Skeletal muscle tissue (tissue), 4 donors: Measurements from ENCODE around the gene SORL1. TPM values are rescaled to one million over a fixed set of nuclear protein-coding genes. Genes with fewer than 3 reads are reported as not detected.

Experiments
- H3K27ac ChIP-seq: one replicate; pipeline ENCODE4 v1.7.0; 2013; ENCODE audit warnings: mild to moderate bottlenecking, low read depth, low read length, inconsistent platforms
- H3K27me3 ChIP-seq, 3 donors: one replicate each; pipeline ENCODE4 v1.7.0; 2013; ENCODE audit warnings: low read length in 3 of 3; ENCODE audit not compliant: control insufficient read depth in 3 of 3, insufficient read depth in 3 of 3
- H3K36me3 ChIP-seq, 3 donors: one replicate each; pipeline ENCODE4 v1.7.0; 2013; ENCODE audit warnings: low read length in 3 of 3; ENCODE audit not compliant: control insufficient read depth in 3 of 3, insufficient read depth in 3 of 3
- H3K4me1 ChIP-seq, 3 donors: one replicate each; pipeline ENCODE4 v1.7.0; 2013; ENCODE audit warnings: low read length in 3 of 3, mild to moderate bottlenecking in 3 of 3; ENCODE audit not compliant: control insufficient read depth in 3 of 3, insufficient read depth in 3 of 3
- H3K4me3 ChIP-seq, 3 donors: one replicate each; pipeline ENCODE4 v1.7.0; 2013; ENCODE audit warnings: low read length in 3 of 3
- H3K9ac ChIP-seq, 3 donors: one replicate each; pipeline ENCODE4 v1.7.0; 2013; ENCODE audit warnings: low read length in 3 of 3, mild to moderate bottlenecking in 3 of 3, moderate library complexity in 2 of 3, low read depth in 1 of 3
- H3K9me3 ChIP-seq, 3 donors: one replicate each; pipeline ENCODE4 v1.7.0; 2013; ENCODE audit warnings: low read length in 3 of 3; ENCODE audit not compliant: control insufficient read depth in 3 of 3
- total RNA-seq: library from RNA; depleted of rRNA; stranded (reverse); fragments of >200 nt; gene quantifications from one replicate; pipeline ENCODE4 v1.2.3, GENCODE V29; 2014
- donor health status: Osteomylitis.

SORL1 gene
- total RNA-seq, 1 donor from 2014 or later: 6.3 TPM

- H3K27ac ChIP-seq: no peak overlapping the region
- H3K9me3 ChIP-seq: no peaks in the 10 kb centered on the region
- H3K4me3 ChIP-seq: no peak overlapping the region
- peaks cover 5 to 14% (median 14%) of the 10 kb centered on the region in 3 donors for H3K27me3 ChIP-seq
- peaks cover 0 to 2% (median 1%) of the 10 kb centered on the region in 3 donors for H3K4me1 ChIP-seq
- no peaks in the 10 kb centered on the region for H3K36me3 ChIP-seq
- H3K9ac ChIP-seq: no peak overlapping the region
These were observed 30.4 kb downstream of the SORL1 start for GRCh38 chr11:121482231-121483129.

GRCh38 chr11:121483805-121484480 lies 31.8 kb downstream of the SORL1 start:
- H3K9ac ChIP-seq: no peak overlapping the region
- H3K4me3 ChIP-seq: no peak overlapping the region
- no peaks in the 10 kb centered on the region for H3K36me3 ChIP-seq
- peaks cover 0 to 8% (median 3%) of the 10 kb centered on the region in 3 donors for H3K27me3 ChIP-seq
- no peaks in the 10 kb centered on the region for H3K9me3 ChIP-seq
- no peak overlapping the region for H3K27ac ChIP-seq
- H3K4me1 ChIP-seq: peaks cover 0 to 7% (median 7%) of the 10 kb centered on the region in 3 donors

- peaks cover 0 to 11% (median 7%) of the 10 kb centered on the region in 3 donors for H3K4me1 ChIP-seq
- H3K4me3 ChIP-seq: no peak overlapping the region
These were observed 33.1 kb downstream of the SORL1 start for GRCh38 chr11:121485216-121485615.

GRCh38 chr11:121486054-121486453 lies 33.9 kb downstream of the SORL1 start:
- no peak overlapping the region for H3K9ac ChIP-seq

More at GRCh38 chr11:121485216-121485615, 33.1 kb downstream of the SORL1 start:
- Histone ChIP-seq H3K9me3 (no peaks in the 10 kb centered on the region), H3K36me3 (no peaks in the 10 kb centered on the region), H3K27me3 (peaks cover 0 to 8% (median 3%) of the 10 kb centered on the region in 3 donors), H3K9ac (no peak overlapping the region), H3K27ac (no peak overlapping the region)

GRCh38 chr11:121487191-121487590 lies 35.1 kb downstream of the SORL1 start:
- Histone ChIP-seq H3K4me1 (peaks cover 0 to 11% (median 7%) of the 10 kb centered on the region in 3 donors), H3K9me3 (no peaks in the 10 kb centered on the region), H3K9ac (no peak overlapping the region), H3K27me3 (peaks cover 0 to 5% (median 0%) of the 10 kb centered on the region in 3 donors), H3K4me3 (no peak overlapping the region), H3K36me3 (no peaks in the 10 kb centered on the region), H3K27ac (no peak overlapping the region)

More at GRCh38 chr11:121486054-121486453, 33.9 kb downstream of the SORL1 start:
- H3K4me3 ChIP-seq: no peak overlapping the region
- H3K36me3 ChIP-seq: no peaks in the 10 kb centered on the region
- H3K27ac ChIP-seq: no peak overlapping the region
- peaks cover 0 to 8% (median 3%) of the 10 kb centered on the region in 3 donors for H3K27me3 ChIP-seq
- H3K4me1 ChIP-seq: peaks cover 0 to 11% (median 7%) of the 10 kb centered on the region in 3 donors
- H3K9me3 ChIP-seq: no peaks in the 10 kb centered on the region

- no peaks in the 10 kb centered on the region for H3K9me3 ChIP-seq
- no peak overlapping the region for H3K27ac ChIP-seq
- no peak overlapping the region for H3K4me3 ChIP-seq
- peaks cover 0 to 11% (median 5%) of the 10 kb centered on the region in 3 donors for H3K4me1 ChIP-seq
- H3K9ac ChIP-seq: no peak overlapping the region
- no peaks in the 10 kb centered on the region for H3K27me3 ChIP-seq
- H3K36me3 ChIP-seq: no peaks in the 10 kb centered on the region
These were observed 36.1 kb downstream of the SORL1 start for GRCh38 chr11:121488170-121488569.

- Histone ChIP-seq H3K9ac (no peak overlapping the region), H3K4me1 (peaks cover 0 to 11% (median 5%) of the 10 kb centered on the region in 3 donors), H3K9me3 (no peaks in the 10 kb centered on the region), H3K27ac (no peak overlapping the region), H3K4me3 (no peak overlapping the region), H3K36me3 (no peaks in the 10 kb centered on the region), H3K27me3 (no peaks in the 10 kb centered on the region)
These were observed 36.5 kb downstream of the SORL1 start for GRCh38 chr11:121488641-121489040.

GRCh38 chr11:121489823-121490222 lies 37.7 kb downstream of the SORL1 start:
- H3K27me3 ChIP-seq: no peaks in the 10 kb centered on the region
- no peak overlapping the region for H3K9ac ChIP-seq
- no peaks in the 10 kb centered on the region for H3K9me3 ChIP-seq
- peaks cover 0 to 11% (median 5%) of the 10 kb centered on the region in 3 donors for H3K4me1 ChIP-seq
- H3K27ac ChIP-seq: no peak overlapping the region
- no peaks in the 10 kb centered on the region for H3K36me3 ChIP-seq
- H3K4me3 ChIP-seq: no peak overlapping the region

- H3K4me3 ChIP-seq: no peak overlapping the region
These were observed 42.4 kb downstream of the SORL1 start for GRCh38 chr11:121494355-121495099.

More at GRCh38 chr11:121494355-121495099, 42.4 kb downstream of the SORL1 start:
- Histone ChIP-seq H3K27ac (no peak overlapping the region), H3K9ac (no peak overlapping the region), H3K4me1 (peaks cover 0 to 4% (median 0%) of the 10 kb centered on the region in 3 donors), H3K9me3 (no peaks in the 10 kb centered on the region), H3K36me3 (no peaks in the 10 kb centered on the region), H3K27me3 (no peaks in the 10 kb centered on the region)
